Measurements from ENCODE around the gene CEP192. TPM values are rescaled to one million over a fixed set of nuclear protein-coding genes. Genes with fewer than 3 reads are reported as not detected.

The CEP192 gene
- total and polyA plus RNA-seq, 3 donors from 2014 or later, result 34.1 to 77.3 (median 61.2) TPM

DNA sequence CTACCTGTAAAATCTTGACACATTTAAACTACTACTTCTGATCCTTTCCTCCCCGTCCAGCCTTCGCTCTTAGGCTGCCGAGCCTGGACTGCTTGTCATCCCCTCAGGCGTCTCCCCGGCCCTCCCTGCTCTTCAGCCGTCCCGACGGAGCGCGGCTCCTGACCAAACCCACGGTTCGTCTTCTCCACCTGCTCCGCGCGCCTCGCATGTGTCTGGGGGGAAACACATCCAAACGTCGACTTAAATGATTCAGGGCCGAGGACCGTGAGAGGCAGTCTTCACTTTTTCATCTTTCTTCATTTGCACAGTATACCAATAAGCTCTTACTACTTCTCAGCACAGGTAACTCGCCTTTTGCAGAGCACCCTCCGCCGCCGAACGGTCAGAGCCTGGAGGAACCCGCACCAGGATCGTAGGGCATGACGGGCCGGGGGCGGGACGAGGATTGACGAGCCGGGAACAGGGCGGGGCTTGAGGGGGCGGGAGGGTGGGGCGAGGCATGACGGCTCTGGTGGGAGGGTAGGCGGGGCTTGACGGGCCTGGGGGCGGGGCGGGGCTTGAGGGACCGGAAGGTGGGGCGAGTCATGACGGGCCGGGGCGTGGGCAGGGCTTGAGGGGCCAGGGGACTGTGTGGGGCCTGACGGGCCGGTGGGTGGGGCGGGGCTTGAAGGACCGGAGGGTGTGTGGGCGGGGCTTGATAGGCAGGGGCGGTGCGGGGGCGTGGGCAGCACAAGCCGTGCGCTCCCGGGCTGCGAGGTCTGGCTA is 43.7 kb upstream of the CEP192 start, which contains the start of gene SEH1L:
Gene SEH1L (plus strand): TSS at position 727 of the 765 bp plus-strand sequence. CDS start 111 bp downstream, outside the sequence.
- DNase-seq, result peak; percentile 99
- peak within 1 kb of the TSS; percentile 92 to 98 for H3K27ac ChIP-seq
- H3K4me3 ChIP-seq, result peak within 1 kb of the TSS; percentile 71 to 89
- TF ChIP-seq POLR2A (IDR thresholded peaks at IDR 0.05) (peak; percentile 40), CTCF (IDR thresholded peaks at IDR 0.05) (no peak)
- no peaks in the 10 kb centered on the region for H3K9me3 ChIP-seq
- no peaks in the 10 kb centered on the region for H3K36me3 ChIP-seq (ENCODE audit: low read depth, missing control alignments)
- H3K4me1 ChIP-seq, result peaks cover 7% of the 10 kb centered on the region
- 1 to 2% methylated on average over 28 to 55 of the region's 58 CpGs for WGBS, 2 donors
- intact Hi-C loops (cut with DNase I; ENCODE audit: low total_unique reads), result no loop called here
- no peaks in the 10 kb centered on the region for H3K27me3 ChIP-seq

DNA sequence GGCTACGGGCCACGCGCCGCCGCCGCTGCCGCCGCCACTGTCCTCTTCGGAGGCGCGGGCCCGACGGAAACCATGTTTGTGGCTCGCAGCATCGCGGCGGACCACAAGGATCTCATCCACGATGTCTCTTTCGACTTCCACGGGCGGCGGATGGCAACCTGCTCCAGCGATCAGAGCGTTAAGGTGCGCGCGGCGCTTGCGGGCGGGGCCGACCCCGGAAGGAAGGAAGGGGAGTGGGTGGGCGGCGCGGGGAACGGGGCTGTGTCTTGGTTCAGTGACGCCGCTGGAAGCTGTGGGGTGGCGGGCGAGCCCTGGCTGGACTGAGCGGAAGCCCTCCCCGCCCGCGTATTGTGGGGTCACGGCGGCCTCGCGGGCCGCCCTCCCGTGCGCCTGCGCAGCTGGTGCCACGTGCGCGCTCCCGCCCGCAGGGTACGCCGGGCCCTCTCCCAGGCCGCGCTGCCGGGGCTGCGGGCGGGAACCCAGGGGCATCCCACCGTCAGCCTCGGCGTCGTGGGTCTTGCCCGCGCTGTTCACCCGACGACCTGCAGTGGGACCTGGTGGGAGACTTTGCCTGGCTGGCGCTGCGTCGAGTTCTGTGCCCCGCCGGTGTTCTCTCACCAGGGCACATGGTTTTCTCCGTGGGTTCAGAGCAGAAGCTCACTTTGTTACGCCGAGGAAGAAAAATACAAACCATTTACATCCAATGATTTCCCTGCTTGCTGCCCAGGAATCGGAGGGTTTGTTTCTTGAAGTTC is 42.9 kb upstream of the CEP192 start:
- WGBS, 2 donors, result 1 to 8% methylated on average over 11 to 59 of the region's 81 CpGs
- intact Hi-C loops (cut with DNase I; ENCODE audit: low total_unique reads), result no loop called here
- Histone ChIP-seq H3K4me3 (peak overlapping the region; percentile 71 to 89), H3K27me3 (no peaks in the 10 kb centered on the region), H3K4me1 (peaks cover 7% of the 10 kb centered on the region), H3K9me3 (no peaks in the 10 kb centered on the region), H3K36me3 (ENCODE audit: low read depth, missing control alignments) (no peaks in the 10 kb centered on the region), H3K27ac (peak overlapping the region; percentile 92 to 98)
- no peak for TF ChIP-seq CTCF (IDR thresholded peaks at IDR 0.05)
- peak; percentile 11 for TF ChIP-seq POLR2A (IDR thresholded peaks at IDR 0.05)
- peak; percentile 94 for DNase-seq

- 96% methylated on average over 3 of the region's 3 CpGs for WGBS, 2 donors
- no peak for TF ChIP-seq POLR2A (IDR thresholded peaks at IDR 0.05)
- no peak for TF ChIP-seq CTCF (IDR thresholded peaks at IDR 0.05)
- Histone ChIP-seq H3K27me3 (no peaks in the 10 kb centered on the region), H3K9me3 (no peaks in the 10 kb centered on the region), H3K4me1 (no peaks in the 10 kb centered on the region), H3K36me3 (ENCODE audit: low read depth, missing control alignments) (no peaks in the 10 kb centered on the region), H3K27ac (no peak overlapping the region), H3K4me3 (no peak overlapping the region)
- DNase-seq, result no peak
- intact Hi-C loops (cut with DNase I; ENCODE audit: low total_unique reads), result no loop called here
Measured at GRCh38 chr18:12958478-12958877, 32.7 kb upstream of the CEP192 start.

GRCh38 chr18:12960395-12960794 is 30.8 kb upstream of the CEP192 start:
- TF ChIP-seq POLR2A (IDR thresholded peaks at IDR 0.05) (no peak), CTCF (IDR thresholded peaks at IDR 0.05) (no peak)
- H3K27ac ChIP-seq, result no peak overlapping the region
- intact Hi-C loops (cut with DNase I; ENCODE audit: low total_unique reads), result no loop called here
- no peak for DNase-seq
- 90 to 95% methylated on average over 2 of the region's 2 CpGs for WGBS, 2 donors
- no peaks in the 10 kb centered on the region for H3K4me1 ChIP-seq
- no peak overlapping the region for H3K4me3 ChIP-seq
- H3K9me3 ChIP-seq, result no peaks in the 10 kb centered on the region
- no peaks in the 10 kb centered on the region for H3K27me3 ChIP-seq
- no peaks in the 10 kb centered on the region for H3K36me3 ChIP-seq (ENCODE audit: low read depth, missing control alignments)

All from testis (tissue), 3 donors.